ENCODE data around the gene ERG. TPM values are rescaled to one million over a fixed set of nuclear protein-coding genes. Genes with fewer than 3 reads are reported as not detected.

The ERG gene
- polyA plus RNA-seq, 2 donors = 2.2 to 2.3 TPM

DNA sequence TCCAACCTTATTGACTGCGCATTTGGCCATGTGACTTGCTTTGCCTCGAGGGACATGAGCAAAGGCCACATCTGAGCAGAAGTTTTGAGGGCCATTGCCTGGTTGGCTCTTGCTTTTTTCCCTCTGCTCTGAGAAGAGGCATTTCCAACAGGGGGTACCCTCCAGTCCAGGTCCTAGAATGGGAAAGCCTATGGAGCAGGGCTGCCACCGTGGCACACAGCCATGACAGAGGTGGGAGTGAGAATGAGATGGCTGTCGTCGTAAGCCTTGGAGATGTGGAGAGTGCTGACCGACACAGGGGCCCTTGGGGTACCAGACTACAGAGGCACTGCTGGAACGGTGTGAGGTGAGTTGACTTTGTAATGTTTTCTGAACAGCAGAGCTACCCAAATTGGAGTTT is 138.4 kb downstream of the ERG start:
- no peaks in the 10 kb centered on the region for H3K27me3 ChIP-seq (ENCODE audit: control insufficient read depth in 1 of 2, insufficient read depth in 2 of 2, low read length in 2 of 2)
- 84 to 87% methylated on average over 7 of the region's 7 CpGs for WGBS, 2 donors
- H3K27ac ChIP-seq (ENCODE audit: low read depth in 2 of 2, low read length in 1 of 2) = no peak overlapping the region
- no peaks in the 10 kb centered on the region for H3K36me3 ChIP-seq (ENCODE audit: control insufficient read depth in 2 of 2, insufficient read depth in 2 of 2, low read length in 1 of 2)
- no peaks in the 10 kb centered on the region for H3K4me1 ChIP-seq (ENCODE audit: control insufficient read depth in 2 of 2, insufficient read depth in 2 of 2, low read length in 1 of 2)
- peaks cover 0 to 2% of the 10 kb centered on the region in 2 donors for H3K9me3 ChIP-seq (ENCODE audit: control insufficient read depth in 2 of 2, insufficient read depth in 1 of 2, low read depth in 1 of 2, low read length in 1 of 2)
- no peak overlapping the region for H3K4me3 ChIP-seq (ENCODE audit: low read depth in 1 of 2, low read length in 2 of 2)

DNA sequence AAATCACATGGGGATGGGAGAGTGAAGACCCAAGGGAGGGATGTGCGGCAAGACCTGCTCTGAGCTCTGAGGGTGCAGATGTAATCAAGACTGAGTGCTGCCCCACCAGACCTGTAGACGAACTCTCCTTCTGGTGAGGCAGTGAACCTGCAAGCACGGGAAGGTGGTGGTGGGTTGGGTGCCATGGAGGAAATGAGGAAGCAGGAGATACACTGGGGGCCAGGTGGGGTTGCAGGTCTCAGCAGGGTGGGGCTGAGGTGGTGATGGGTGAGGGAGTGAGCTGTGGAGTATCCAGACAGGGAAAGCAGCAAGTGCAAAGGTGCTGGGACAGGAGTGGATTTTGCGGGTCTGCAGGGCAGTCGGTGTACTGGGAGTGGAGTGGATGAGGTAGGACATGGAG is 139.2 kb downstream of the ERG start:
- no peaks in the 10 kb centered on the region for H3K27me3 ChIP-seq (ENCODE audit: control insufficient read depth in 1 of 2, insufficient read depth in 2 of 2, low read length in 2 of 2)
- H3K9me3 ChIP-seq (ENCODE audit: control insufficient read depth in 2 of 2, insufficient read depth in 1 of 2, low read depth in 1 of 2, low read length in 1 of 2) = peaks cover 0 to 2% of the 10 kb centered on the region in 2 donors
- no peak overlapping the region for H3K4me3 ChIP-seq (ENCODE audit: low read depth in 1 of 2, low read length in 2 of 2)
- no peaks in the 10 kb centered on the region for H3K36me3 ChIP-seq (ENCODE audit: control insufficient read depth in 2 of 2, insufficient read depth in 2 of 2, low read length in 1 of 2)
- H3K27ac ChIP-seq (ENCODE audit: low read depth in 2 of 2, low read length in 1 of 2) = no peak overlapping the region
- H3K4me1 ChIP-seq (ENCODE audit: control insufficient read depth in 2 of 2, insufficient read depth in 2 of 2, low read length in 1 of 2) = no peaks in the 10 kb centered on the region
- WGBS, 2 donors = 87 to 91% methylated on average over 5 of the region's 5 CpGs

DNA sequence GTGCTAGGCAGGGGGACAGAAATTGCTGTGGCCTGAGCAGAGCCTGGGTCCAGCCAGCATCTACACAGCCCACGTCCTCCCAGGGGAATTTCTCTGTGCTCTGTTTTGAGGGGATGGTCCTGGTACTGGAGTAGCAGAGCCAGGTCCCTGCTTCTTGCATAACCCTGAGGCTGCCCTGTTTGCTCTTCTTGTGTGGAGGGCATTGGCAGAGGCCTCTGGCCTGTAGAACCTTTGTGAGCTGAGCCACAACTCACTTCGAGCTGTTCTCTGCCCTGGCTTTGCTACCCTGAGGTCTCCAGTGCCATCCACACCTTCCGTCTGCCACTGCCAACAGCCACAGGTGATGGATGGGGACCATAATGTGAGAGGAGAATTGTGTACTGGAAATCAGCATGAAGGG is 139.6 kb downstream of the ERG start:
- H3K4me3 ChIP-seq (ENCODE audit: low read depth in 1 of 2, low read length in 2 of 2) = no peak overlapping the region
- no peak overlapping the region for H3K27ac ChIP-seq (ENCODE audit: low read depth in 2 of 2, low read length in 1 of 2)
- 74 to 82% methylated on average over 3 of the region's 3 CpGs for WGBS, 2 donors
- H3K4me1 ChIP-seq (ENCODE audit: control insufficient read depth in 2 of 2, insufficient read depth in 2 of 2, low read length in 1 of 2) = no peaks in the 10 kb centered on the region
- no peaks in the 10 kb centered on the region for H3K36me3 ChIP-seq (ENCODE audit: control insufficient read depth in 2 of 2, insufficient read depth in 2 of 2, low read length in 1 of 2)
- H3K27me3 ChIP-seq (ENCODE audit: control insufficient read depth in 1 of 2, insufficient read depth in 2 of 2, low read length in 2 of 2) = no peaks in the 10 kb centered on the region
- peaks cover 0 to 2% of the 10 kb centered on the region in 2 donors for H3K9me3 ChIP-seq (ENCODE audit: control insufficient read depth in 2 of 2, insufficient read depth in 1 of 2, low read depth in 1 of 2, low read length in 1 of 2)

DNA sequence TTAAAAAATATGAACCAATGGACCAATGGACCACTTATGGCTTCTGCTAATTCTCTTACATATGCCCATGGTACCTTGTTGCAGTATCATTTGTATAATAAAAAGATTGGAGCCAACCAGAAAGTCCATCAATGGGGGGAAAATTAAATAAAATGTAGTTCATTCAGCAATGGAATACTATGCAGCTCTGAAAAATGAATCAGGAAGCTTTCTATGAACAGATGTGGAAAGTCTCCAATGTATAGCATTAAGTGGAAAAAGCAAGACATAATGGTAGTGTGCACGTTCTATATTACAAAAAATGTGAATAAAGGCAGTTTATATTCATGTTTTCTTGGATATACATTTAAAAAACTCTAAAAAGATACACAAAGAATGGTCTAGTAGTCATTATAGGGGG is 140.2 kb downstream of the ERG start:
- H3K36me3 ChIP-seq (ENCODE audit: control insufficient read depth in 2 of 2, insufficient read depth in 2 of 2, low read length in 1 of 2) = no peaks in the 10 kb centered on the region
- H3K9me3 ChIP-seq (ENCODE audit: control insufficient read depth in 2 of 2, insufficient read depth in 1 of 2, low read depth in 1 of 2, low read length in 1 of 2) = peaks cover 0 to 2% of the 10 kb centered on the region in 2 donors
- WGBS, 2 donors = 81 to 83% methylated on average over 1 of the region's 1 CpG

DNA sequence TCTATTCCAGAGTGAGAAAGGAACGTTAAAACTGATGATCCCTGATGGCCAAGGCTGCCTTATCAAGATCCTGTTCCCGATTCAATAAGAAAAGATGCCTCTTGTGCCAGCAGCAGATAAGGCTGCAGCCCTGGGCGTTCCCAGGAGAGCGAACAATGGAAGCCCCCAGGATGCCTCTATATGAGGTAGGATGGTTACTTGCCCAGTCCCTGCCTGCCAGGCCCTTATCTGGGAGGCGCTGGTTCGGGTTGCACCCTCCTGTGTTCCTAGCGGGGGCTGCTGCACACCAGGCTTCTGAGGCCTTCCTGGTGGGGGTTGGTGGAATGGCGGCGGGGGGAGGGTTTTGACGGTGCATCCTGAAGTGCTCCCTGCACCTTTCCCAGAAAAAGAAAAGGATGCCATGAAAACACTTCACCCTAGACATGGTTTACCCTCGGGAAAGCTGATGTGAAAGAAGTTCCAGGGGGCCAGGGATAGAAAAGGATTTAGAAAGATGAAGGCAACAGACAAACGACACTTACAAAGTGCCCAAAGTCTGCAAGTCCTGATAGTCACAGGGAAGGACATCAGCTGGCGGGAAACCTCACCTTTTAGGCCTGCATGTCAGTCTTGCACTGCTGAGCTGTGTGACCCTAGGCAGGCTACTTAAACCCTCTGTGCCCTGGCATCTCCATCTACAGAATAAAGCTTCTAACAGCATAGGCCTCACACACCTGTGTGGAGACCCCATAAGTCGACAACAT is 141.2 kb downstream of the ERG start:
- H3K36me3 ChIP-seq (ENCODE audit: control insufficient read depth in 2 of 2, insufficient read depth in 2 of 2, low read length in 1 of 2) = no peaks in the 10 kb centered on the region
- no peak overlapping the region for H3K27ac ChIP-seq (ENCODE audit: low read depth in 2 of 2, low read length in 1 of 2)
- H3K9me3 ChIP-seq (ENCODE audit: control insufficient read depth in 2 of 2, insufficient read depth in 1 of 2, low read depth in 1 of 2, low read length in 1 of 2) = peaks cover 0 to 2% of the 10 kb centered on the region in 2 donors
- H3K4me3 ChIP-seq (ENCODE audit: low read depth in 1 of 2, low read length in 2 of 2) = no peak overlapping the region
- H3K27me3 ChIP-seq (ENCODE audit: control insufficient read depth in 1 of 2, insufficient read depth in 2 of 2, low read length in 2 of 2) = no peaks in the 10 kb centered on the region
- WGBS, 2 donors = 74 to 85% methylated on average over 14 of the region's 14 CpGs
- no peaks in the 10 kb centered on the region for H3K4me1 ChIP-seq (ENCODE audit: control insufficient read depth in 2 of 2, insufficient read depth in 2 of 2, low read length in 1 of 2)

More for the DNA sequence above, 140.2 kb downstream of the ERG start:
- H3K27ac ChIP-seq (ENCODE audit: low read depth in 2 of 2, low read length in 1 of 2) = no peak overlapping the region
- H3K4me1 ChIP-seq (ENCODE audit: control insufficient read depth in 2 of 2, insufficient read depth in 2 of 2, low read length in 1 of 2) = no peaks in the 10 kb centered on the region
- no peaks in the 10 kb centered on the region for H3K27me3 ChIP-seq (ENCODE audit: control insufficient read depth in 1 of 2, insufficient read depth in 2 of 2, low read length in 2 of 2)
- H3K4me3 ChIP-seq (ENCODE audit: low read depth in 1 of 2, low read length in 2 of 2) = no peak overlapping the region

DNA sequence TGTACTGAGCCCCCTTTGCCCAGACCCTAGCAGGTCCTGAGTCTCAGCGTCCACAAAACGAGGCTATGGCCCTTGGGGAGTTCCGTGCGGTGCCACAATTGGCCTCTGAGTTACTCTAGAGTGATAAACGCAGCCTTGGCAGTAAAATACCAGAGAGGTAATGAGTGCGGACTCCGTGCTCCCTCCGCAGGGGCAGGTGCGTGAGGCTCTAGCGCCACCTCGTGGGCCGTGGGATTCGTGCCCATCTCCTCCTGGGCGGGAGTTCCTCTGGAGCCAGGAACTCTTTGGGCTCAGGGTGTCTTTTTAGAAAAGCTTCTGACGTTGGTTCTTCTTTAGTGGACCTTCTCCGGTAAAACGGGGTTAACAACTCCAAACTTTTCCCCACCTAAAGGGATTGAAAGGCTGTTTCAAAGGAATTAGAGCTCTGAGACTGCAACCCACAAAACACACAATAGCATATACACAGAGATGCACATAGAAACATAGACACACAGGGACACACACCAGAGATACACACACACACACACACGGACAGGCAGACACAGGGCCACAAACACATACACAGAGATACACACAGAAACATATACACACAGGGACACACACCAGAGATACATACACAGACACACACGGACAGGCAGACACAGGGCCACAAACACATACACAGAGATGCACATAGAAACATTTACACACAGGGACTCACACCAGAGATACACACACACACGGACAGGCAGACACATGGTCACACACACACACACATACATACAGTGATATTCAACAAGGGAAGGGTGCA is 142.1 kb downstream of the ERG start:
- H3K4me1 ChIP-seq (ENCODE audit: control insufficient read depth in 2 of 2, insufficient read depth in 2 of 2, low read length in 1 of 2) = peaks cover 0 to 4% of the 10 kb centered on the region in 2 donors
- H3K27ac ChIP-seq (ENCODE audit: low read depth in 2 of 2, low read length in 1 of 2) = no peak overlapping the region
- H3K36me3 ChIP-seq (ENCODE audit: control insufficient read depth in 2 of 2, insufficient read depth in 2 of 2, low read length in 1 of 2) = no peaks in the 10 kb centered on the region
- H3K9me3 ChIP-seq (ENCODE audit: control insufficient read depth in 2 of 2, insufficient read depth in 1 of 2, low read depth in 1 of 2, low read length in 1 of 2) = peaks cover 0 to 2% of the 10 kb centered on the region in 2 donors
- WGBS, 2 donors = 8% methylated on average over 20 of the region's 20 CpGs
- H3K27me3 ChIP-seq (ENCODE audit: control insufficient read depth in 1 of 2, insufficient read depth in 2 of 2, low read length in 2 of 2) = no peaks in the 10 kb centered on the region
- H3K4me3 ChIP-seq (ENCODE audit: low read depth in 1 of 2, low read length in 2 of 2) = no peak overlapping the region

DNA sequence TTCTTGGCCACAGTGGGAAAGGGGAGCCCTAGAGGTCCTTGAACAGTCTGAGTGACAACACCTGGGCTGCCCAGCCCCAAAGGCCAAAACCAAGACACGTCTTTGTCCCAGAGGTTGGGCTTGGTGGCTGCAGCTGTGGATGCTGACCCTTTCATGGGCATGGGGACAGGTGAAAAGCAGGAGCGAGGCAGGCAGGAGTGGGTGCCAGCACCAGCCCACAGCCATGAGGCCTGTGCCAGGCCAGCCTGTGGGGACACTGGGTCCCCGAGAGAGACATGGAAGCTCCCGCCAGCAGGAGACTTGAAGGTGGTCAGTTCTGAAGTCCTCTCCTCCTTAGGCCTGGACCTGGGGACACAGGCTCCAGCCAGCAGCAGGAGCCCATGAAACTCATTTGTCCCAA is 142.9 kb downstream of the ERG start:
- Histone ChIP-seq H3K27me3 (ENCODE audit: control insufficient read depth in 1 of 2, insufficient read depth in 2 of 2, low read length in 2 of 2) (no peaks in the 10 kb centered on the region), H3K36me3 (ENCODE audit: control insufficient read depth in 2 of 2, insufficient read depth in 2 of 2, low read length in 1 of 2) (no peaks in the 10 kb centered on the region), H3K4me3 (ENCODE audit: low read depth in 1 of 2, low read length in 2 of 2) (no peak overlapping the region), H3K27ac (ENCODE audit: low read depth in 2 of 2, low read length in 1 of 2) (no peak overlapping the region), H3K9me3 (ENCODE audit: control insufficient read depth in 2 of 2, insufficient read depth in 1 of 2, low read depth in 1 of 2, low read length in 1 of 2) (peaks cover 0 to 1% of the 10 kb centered on the region in 2 donors), H3K4me1 (ENCODE audit: control insufficient read depth in 2 of 2, insufficient read depth in 2 of 2, low read length in 1 of 2) (peaks cover 0 to 6% of the 10 kb centered on the region in 2 donors)
- WGBS, 2 donors = 94% methylated on average over 4 of the region's 4 CpGs

DNA sequence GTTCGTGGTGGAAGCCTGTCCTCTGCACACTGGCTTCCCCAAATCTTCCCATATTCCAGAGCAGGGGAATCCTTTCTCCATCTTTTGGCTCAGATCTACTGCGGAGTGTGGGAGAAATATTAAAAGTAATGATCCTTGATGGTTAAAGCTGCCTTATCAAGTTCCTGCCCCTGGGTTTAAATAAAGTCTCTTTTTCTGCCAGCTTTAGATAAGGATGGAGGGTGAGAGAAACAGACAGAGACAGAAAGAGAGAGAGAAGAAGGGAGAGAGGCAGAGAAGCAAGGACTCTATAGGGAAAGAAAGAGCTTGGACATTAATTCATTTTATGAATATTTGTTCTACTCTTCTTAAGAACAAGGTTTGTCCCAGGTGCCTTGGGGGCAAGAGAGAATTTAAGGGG is 143.5 kb downstream of the ERG start:
- Histone ChIP-seq H3K4me1 (ENCODE audit: control insufficient read depth in 2 of 2, insufficient read depth in 2 of 2, low read length in 1 of 2) (peaks cover 0 to 6% of the 10 kb centered on the region in 2 donors), H3K9me3 (ENCODE audit: control insufficient read depth in 2 of 2, insufficient read depth in 1 of 2, low read depth in 1 of 2, low read length in 1 of 2) (no peaks in the 10 kb centered on the region), H3K27ac (ENCODE audit: low read depth in 2 of 2, low read length in 1 of 2) (no peak overlapping the region), H3K4me3 (ENCODE audit: low read depth in 1 of 2, low read length in 2 of 2) (no peak overlapping the region), H3K27me3 (ENCODE audit: control insufficient read depth in 1 of 2, insufficient read depth in 2 of 2, low read length in 2 of 2) (no peaks in the 10 kb centered on the region), H3K36me3 (ENCODE audit: control insufficient read depth in 2 of 2, insufficient read depth in 2 of 2, low read length in 1 of 2) (no peaks in the 10 kb centered on the region)
- 78 to 87% methylated on average over 2 of the region's 2 CpGs for WGBS, 2 donors

DNA sequence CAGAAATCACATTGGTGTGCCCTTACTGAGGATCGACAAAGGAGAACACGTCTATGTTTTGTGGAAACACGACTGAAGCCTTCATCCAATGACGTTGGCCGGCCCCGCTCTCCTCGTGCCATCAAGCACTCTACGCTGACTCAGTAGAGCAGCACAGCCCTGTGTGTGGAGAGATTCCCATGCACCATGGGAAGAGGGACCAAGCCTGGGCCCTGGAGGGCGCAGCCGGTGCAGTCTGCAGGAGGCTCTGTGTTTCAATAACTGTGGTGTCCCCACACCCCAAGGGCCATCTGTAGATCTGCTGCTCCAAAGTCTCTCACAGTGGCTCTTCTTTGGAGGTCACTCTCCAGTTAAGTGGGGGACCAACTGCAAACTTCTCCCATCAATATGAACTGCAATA is 144.0 kb downstream of the ERG start:
- no peak overlapping the region for H3K27ac ChIP-seq (ENCODE audit: low read depth in 2 of 2, low read length in 1 of 2)
- WGBS, 2 donors = 91 to 96% methylated on average over 10 of the region's 10 CpGs
- H3K27me3 ChIP-seq (ENCODE audit: control insufficient read depth in 1 of 2, insufficient read depth in 2 of 2, low read length in 2 of 2) = no peaks in the 10 kb centered on the region
- H3K4me3 ChIP-seq (ENCODE audit: low read depth in 1 of 2, low read length in 2 of 2) = no peak overlapping the region
- peaks cover 0 to 6% of the 10 kb centered on the region in 2 donors for H3K4me1 ChIP-seq (ENCODE audit: control insufficient read depth in 2 of 2, insufficient read depth in 2 of 2, low read length in 1 of 2)
- H3K9me3 ChIP-seq (ENCODE audit: control insufficient read depth in 2 of 2, insufficient read depth in 1 of 2, low read depth in 1 of 2, low read length in 1 of 2) = no peaks in the 10 kb centered on the region
- no peaks in the 10 kb centered on the region for H3K36me3 ChIP-seq (ENCODE audit: control insufficient read depth in 2 of 2, insufficient read depth in 2 of 2, low read length in 1 of 2)

Measured in esophagus (tissue), 2 donors.